Measurements from ENCODE around the gene BTBD3.

BTBD3 gene

DNA sequence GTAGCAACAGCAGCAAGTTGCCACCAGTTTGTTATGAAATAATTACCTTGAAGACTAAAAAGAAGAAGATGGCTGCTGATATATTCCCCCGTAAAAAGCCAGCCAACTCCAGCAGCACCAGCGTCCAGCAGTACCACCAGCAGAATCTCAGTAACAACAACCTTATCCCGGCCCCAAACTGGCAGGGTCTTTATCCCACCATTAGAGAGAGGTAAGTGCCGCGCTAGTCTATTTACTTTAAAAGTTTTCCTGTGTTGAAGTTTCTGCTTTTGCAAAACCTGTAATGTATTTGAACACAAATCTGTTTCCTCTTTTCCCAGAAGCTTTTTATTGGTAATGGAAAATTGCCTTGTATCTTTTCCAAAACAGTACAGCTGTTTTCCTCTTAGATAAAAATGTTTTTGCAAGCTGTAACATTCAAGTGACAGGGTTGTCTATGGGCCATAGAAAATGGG lies 725 bp downstream of the BTBD3 start:
- DNase-seq: no peak

DNA sequence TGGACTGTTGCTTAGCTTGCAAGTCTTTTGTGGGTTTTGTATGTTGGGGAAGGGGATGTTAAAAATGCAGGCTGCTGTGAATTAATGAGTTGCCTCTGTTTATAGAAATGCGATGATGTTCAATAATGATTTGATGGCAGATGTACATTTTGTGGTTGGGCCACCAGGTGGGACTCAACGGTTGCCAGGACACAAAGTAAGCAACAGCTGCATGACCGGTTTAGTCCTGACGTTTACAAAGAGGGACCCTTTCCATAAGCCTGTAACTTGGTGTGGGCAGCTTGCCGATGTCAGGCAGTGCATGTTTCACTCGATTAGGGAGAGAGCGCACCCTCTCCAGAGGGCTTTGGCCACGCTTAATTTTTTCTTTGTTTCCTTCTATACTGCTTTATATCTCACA lies 1.3 kb downstream of the BTBD3 start:
- no peak for DNase-seq

DNA sequence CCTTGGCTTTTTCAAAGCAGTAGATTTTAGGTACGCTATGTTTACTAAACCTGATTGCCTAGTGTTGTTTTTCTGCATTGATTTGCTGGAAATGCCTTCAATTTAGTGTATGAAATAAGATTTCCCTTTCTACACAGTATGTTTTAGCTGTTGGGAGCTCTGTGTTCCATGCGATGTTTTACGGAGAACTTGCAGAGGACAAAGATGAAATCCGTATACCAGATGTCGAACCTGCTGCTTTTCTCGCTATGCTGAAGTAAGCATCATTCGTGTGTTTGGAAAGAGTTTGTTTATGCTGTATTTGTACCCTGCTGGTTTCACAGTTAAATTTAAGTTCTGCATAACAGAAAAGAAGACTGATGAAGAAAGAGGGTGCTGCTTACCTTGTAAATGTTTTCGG lies 1.9 kb downstream of the BTBD3 start:
- DNase-seq: no peak

DNA sequence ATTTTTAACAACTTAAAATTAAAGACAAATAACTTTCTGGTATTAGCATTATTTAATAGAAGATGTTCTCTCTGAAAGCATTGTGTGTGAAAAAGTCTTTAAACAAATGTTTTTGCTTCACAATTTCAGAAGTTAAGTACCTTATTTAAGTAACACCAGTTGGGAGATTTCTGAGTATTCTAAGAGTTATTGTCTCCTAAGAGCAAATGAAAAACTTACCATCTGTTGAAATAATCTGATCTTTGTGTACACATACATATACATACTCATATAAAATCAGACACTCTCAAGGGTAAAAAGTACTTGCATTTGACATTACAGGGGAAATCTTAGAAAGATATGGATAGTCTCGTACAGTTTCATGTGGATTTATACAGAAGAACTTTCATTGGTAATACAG lies 2.4 kb downstream of the BTBD3 start:
- no peak for DNase-seq

DNA sequence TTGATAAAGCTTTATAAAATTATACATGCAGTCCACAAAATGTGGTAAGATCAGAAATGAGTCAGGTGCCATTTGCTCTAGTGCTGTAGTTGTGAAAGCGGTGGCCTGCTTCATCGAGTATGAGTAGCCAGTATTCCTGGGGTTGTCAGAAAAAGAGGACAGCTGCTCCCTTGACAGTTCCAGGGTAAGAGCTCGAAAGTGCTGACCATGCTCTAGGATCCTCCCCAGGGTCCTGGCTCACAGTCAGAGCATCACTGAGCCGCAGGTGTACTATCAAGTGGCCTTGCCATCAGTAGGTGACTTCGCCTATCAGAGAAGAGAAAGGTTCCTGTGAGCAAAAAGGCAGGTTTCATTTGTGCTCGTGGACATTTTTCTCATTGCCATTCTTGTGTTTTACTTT lies 3.6 kb downstream of the BTBD3 start:
- DNase-seq: no peak

DNA sequence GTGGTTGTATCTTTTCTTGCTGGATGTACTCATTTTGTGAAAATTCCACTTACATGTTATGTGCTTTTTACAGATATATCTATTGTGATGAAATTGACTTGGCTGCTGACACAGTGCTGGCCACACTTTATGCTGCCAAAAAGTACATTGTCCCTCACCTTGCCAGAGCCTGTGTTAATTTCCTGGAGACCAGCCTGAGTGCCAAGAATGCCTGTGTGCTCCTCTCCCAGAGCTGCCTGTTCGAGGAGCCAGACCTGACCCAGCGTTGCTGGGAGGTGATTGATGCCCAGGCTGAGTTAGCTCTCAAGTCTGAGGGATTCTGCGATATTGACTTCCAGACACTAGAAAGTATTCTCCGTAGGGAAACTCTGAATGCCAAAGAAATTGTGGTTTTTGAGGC lies 4.9 kb downstream of the BTBD3 start:
- no peak for DNase-seq

DNA sequence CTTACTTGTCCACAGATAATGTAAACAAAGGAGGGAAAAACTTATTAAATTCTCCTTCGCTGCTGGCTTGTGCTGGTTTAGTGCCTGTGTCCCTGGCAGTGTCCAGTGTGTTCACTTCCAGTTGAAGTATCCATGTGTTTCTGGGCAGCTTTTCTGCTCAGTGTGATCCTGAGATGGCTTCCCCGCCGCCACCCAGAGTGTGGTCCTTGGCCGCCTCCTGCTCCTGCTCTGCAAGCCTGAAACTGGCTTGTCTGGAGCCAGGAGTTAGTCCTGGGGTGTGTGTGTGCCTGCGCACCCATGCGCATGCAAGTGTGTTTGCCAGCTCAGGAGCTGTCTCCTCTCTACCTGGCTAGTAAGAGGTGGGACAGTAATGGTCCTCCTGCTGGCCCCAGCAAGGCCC lies 7.2 kb downstream of the BTBD3 start:
- no peak for DNase-seq

DNA sequence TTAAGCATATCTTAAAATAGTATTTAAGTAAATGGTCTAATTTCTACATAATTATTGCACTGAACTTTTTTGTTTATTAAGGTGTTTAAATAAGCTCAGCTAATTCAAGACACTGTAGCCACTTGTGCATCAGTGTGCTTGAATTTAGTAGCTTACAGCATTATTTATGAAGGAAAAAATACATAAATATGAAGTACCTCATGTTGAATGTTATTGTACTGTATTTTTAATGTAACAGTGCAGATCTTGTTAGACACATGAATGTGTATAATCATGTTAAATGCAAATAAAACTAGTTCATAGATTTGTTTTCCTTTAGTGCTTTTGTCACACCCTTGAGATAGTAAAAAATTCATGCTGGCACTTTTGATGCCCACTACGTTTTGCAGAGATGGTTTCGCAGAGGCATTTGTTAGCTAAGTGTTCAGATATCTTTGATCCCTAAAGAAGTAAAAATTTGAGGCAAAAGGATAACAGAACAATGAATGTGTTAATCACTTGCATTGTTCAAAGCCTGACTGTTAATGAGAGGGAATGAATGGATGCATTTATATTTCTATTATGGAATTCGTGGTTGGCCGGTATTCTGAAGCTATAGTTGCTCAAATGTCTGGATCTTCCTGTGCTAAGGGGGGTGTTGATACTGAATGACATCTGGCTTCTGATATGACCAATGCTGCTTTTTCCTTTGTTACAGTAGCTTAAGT lies 8.8 kb downstream of the BTBD3 start:
- no peak for DNase-seq

DNA sequence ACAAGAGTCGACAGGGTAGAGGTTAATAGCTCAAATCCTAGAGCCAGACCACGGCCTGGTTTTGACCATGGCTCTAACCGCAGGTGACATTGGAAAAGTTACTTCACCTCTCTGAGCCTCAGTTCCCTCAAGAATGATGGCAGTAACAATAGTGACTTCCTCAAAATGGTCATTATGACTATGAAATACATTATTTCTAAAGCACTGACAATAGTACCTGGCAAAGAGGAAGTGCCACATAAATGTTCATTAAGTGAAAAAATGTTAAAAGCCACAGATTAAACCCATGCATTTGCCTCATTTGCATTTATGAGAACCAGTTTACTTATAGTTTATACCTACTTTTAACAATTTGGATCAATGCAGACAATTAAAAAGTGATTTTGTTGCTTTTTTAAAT lies 12.3 kb downstream of the BTBD3 start:
- no peak for DNase-seq

DNA sequence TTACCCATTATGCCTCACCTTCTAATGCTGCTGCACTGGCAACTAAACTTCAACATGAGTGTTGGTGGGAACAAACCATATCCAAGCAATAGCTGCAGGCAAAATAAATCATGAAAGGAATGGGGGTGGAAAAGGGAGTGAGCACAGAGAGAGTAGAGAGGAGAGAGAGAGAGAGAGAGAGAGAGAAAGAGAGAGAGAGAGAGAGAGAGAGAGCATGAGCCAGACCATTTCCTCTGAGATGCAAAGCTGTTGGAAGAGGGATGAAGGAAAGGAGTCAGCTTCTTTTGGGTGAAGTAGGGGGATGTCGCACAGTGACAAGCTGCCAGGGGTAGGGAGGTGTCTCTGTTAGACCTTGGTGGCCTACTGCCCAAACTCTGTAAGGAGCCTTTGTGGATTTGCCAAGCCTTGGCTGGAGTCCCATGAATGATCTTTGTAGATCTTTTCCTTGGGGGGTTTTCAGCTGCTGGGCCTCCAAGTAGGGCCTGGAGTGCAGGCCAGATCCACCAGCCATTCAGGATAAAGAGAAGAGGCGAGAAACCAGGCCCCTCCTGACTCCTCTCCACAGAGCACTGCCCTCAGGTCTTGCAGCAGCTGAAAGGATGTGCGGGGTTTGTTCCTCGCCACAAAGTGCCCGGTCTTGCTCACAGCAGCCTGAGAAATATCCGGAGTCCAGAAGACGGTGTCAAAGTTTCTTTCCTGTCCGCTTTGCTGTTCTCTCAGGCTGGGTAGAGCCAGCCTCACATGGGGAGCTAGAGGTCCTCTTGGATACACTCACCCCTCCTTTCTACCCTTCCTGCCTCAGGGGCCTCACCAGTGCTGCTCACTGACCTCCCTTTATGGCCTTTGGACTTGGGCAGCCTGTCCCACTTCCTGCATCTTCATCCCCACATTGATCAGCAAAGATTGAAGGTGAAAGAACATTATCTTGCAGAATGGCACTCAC lies 17.8 kb downstream of the BTBD3 start:
- DNase-seq: no peak

DNA sequence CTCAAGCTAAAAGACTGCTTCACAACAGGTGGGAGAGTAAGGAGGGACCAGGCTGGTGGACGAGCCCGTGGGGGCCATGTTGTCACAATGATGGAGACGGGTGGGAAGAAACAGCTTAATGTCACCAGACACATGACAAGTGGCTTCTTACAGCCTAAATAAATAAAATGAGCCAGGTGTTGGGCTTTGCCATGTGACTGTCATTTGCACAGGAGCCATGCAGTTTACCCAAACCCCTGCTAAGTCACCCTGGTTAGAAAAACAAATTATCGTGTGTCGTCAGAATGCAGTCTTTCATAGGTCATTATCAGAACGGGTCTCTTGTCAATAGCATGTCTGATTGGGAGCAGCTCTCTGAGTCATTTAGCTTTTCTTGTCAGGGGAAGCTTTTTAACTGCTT lies 18.5 kb downstream of the BTBD3 start:
- no peak for DNase-seq

DNA sequence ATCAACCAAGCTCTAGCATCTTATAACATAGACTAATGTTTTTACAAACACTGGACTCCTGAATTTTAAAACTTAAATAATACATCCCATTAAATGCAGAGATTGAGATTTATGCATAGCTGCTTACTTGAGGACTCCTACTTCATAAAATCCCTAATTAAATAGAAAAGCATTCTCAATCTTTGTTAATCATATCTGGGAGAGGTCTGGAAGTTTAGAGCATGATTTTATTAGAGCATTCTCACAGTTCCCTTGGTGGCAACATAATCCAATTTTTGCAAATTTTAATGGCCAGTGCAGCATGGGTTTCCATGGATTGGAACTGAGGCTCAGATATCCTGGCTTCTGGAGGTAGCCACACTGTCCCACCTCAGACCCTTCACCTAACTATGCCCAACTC lies 19.5 kb downstream of the BTBD3 start:
- DNase-seq: no peak

DNA sequence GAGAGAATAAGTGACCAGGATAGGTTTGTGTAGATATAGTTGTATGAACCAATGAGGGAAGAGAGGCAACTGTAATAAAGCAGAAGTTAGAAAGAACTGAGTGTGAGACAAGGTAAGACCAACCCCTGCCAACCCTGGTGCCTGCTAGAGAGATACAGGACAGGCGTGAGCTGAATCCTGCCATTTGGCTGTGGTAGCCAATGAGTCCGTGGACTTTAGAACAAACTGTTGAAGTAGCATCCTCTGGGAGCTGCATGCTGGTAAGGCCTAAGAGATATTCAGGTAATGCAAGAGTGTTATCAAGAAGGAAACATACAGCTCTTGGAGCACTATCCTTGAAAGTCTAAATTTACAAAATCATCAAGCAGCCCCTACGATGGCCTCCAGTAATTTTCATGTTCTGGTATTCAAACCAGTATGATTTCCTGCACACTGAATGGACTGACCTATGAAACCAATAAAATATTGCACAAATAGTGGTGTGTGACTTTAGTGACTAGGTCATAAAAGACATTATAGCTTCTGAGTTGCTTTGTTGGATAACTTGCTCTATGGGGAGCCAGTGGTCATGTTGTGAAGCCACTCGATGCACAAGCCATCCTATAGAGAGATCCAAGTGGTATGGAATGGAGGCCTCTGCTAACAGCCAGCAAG lies 24.0 kb downstream of the BTBD3 start:
- DNase-seq: no peak

DNA sequence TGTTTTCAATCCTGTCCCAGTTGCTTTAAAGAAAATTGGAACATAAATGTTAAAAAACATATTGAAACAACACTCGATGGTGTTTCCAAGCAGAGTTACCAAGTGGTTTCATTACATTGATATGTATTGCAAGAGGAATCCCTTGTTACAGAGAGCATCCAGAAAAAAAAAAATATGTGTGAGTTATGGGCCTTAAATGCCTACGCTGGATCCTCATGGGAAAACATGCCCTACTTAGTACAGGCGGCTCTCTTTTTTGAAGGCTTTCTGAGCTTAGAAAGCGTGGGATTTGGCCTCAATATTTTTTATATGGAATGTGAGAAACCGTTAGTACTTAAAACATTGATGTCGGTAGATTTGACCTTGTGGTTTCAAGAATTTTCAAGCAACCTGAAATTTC lies 26.1 kb downstream of the BTBD3 start:
- no peak for DNase-seq

DNA sequence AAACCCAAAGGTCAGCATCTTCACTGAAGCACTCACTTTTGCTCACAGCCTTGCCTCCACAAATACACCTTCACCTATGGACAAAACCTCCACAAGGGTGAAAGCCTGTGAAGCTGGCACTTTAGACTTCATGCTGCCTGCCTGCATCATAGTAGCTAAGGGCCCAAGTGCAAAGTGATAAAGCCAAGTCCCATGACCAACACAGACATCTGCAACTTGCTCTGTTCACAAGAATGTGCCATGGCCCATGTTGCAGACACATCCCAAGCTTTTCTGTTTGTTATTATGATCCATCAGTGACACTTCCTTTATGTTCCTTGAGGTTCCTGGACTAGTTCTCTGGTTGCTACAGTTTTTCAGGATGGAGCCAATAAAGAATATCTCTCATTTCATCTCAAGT lies 31.1 kb downstream of the BTBD3 start:
- no peak for DNase-seq

DNA sequence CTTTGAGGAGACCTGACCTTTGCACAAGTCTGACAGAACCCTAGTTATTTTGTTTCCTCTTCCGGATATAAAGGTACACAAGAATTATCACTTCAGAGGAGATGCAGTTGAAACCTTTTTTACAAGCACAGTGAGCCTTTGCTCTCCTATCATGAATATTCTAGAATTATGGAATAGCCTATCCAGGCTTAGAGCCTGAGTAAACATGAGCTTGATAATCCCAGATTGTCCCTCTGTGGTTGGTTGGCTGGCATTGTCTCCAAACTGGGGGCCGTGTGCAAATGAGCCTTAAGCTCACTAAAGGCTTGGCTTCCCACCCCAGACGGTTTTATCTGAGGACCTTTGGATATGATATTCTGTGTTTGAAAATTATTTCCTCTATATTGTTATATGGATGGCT lies 32.0 kb downstream of the BTBD3 start:
- no peak for DNase-seq

DNA sequence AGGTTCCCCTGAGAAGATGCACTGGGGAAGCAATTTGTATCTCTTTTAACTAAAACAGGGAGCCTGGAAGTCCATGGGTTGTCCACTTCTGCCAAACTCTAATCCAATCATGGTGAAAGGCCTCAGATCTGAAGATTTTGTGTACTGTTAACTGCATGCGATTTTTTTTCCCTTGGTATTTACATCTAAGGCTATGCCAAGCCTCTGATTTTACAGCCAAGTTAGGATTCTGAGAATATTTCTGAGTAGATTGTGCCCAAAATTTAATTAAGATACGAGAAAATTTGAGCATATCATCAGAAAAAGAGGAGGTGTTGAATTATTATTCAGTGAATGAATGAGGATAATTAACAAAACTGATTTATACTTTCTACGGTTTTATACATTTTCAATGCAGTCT lies 34.0 kb downstream of the BTBD3 start:
- no peak for DNase-seq

DNA sequence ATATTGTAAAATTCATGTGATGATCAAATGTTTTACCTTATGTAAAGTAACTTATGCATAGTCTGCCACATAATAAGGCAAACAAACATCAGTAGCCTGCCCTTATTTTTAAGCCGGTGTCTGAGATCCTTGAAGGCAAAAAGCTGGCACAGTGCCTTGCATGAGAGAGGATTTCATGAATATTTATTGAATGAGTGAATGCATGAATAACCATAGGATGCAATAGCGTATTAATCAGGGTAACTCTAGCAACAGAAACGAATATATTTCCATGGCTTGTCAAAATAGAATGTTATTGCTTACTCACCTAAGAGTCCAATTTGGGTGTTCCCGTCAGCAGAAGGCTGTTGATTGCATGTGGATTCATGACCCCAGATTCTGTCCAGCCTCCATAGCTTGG lies 34.9 kb downstream of the BTBD3 start:
- no peak for DNase-seq

DNA sequence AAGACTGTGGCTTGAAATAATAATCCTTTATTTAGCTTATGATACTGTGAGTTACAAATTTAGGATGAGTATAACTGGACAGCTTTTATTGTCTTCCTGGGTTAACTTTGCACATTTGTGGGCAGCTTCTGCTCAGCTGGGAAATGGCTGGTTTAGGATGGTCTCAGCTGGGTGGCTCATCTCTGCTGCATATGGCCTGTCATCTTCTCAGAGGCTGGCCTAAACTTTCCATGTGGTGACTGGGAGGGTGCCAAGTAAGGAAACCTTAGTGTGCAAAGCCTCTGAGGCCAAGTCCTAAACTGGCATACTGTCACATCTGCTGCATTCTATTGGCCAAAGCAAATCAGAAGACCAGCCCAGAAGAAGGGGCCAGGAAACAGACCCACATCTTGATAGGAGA lies 40.2 kb downstream of the BTBD3 start:
- DNase-seq: no peak

DNA sequence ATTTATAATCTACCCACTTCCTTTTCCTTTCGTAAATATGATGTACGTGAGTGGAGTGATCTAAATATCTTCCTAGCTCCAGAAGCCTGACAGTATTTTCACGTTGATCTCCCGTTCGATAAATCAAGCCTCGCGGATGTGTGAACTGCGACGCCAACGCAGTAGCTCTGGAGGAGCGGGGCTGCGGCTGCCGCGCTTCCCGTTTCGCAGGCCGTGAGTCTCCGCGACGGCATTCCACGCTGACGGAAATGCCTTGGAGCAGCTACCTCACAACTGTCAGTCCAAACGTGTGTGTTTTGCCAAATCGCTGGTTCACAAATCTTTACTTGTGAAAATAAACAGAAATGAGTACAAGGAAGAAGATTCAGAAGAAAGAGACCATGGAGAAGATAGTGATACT lies 41.2 kb downstream of the BTBD3 start:
- no peak for DNase-seq

DNA sequence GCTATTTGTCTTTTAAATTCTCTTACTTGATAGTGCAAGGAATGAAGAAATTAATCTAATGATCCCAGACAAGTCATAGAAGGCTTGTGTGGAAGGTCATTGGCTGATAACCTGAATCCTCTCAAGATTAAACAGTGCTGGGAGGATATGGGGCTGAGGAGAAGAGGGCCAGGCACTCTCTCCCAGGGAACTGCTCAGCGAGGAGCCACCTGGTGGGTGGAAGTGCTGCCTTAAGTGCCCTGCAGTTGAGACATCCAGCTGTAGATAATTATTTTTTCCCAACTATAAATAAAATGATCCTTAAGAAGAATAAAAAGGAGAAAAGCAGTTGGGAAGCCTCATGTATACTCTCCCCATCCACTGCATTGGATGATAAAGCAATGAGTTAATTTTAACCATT lies 47.9 kb downstream of the BTBD3 start:
- DNase-seq: no peak

DNA sequence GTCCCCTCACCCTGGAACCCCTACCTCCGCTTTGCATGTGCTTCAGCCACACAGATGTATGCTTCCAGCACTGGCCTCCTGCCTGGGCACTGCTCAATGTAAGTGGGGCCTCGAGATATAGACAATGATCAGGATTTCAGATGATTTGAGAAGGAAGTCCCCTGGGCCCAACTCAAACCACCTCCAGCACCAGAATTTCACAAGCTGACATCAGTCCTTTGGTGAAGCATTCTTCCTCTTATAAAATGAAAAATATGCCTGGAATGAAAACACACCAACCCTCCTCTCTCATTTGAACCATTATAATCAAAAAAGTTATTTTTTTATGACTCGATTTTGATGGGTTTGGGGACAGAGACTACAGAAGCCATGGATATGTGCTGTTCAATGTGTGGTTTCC lies 48.5 kb downstream of the BTBD3 start:
- no peak for DNase-seq

DNA sequence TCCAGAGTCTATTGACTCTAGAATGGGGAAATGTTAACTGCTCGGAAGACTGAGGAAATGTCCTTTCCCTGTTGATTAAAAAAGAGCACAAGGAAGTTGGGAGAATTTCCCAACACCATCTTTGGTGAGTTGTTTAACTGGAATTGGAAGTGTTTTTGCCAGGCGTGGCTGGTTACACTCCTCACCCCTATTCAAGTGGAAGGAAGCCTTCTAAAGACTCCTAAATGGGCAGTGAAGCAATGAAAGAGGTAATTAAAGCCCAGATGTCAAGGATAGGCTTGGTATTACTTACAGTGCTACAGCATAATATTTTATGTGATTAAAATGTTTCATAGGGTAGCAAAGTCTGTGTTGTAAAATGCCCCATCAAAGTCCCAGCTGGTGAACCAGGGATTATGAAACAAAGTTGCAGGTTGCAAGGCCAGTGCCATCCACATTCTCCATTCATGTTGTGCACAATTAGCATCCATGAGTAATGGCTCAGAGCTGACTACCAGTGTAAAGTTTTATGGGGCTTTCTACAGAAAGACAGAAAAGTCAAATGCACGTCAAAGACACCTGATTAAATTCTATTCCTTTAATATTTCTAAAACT lies 52.6 kb downstream of the BTBD3 start:
- no peak for DNase-seq

DNA sequence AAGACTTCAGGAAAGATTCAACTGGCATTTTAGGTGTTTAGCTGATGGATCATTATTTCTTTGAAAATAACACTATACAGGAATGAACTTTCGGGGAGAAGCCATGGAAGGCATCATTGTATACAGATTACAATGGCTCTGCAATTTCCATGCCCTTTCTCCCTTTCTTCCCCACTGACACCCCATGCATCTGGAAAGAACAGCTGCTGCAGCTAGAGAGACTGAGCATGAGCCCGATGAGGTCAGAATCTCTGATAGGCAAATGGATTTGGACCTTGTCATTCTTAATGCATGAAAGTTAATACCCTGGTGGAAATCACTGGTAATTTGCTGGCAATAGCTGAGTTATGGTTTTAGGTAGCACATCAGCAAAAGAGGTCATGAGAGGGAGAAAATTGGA lies 54.8 kb downstream of the BTBD3 start:
- DNase-seq: no peak

Measured in activated CD4-positive, alpha-beta T cell treated with anti-CD3 and anti-CD28 coated beads for 4 hours (primary cell).